Measurements from ENCODE around the gene PIGS. TPM values are rescaled to one million over a fixed set of nuclear protein-coding genes. Genes with fewer than 3 reads are reported as not detected.

The PIGS gene
- total and polyA plus RNA-seq, 9 of the 15 experiments (the other 6 are each of a cell fraction or from before 2014, with no cell fraction given): 47.5 to 138 (median 57.6) TPM

GRCh38 chr17:28599311-28600184 is 28.2 kb upstream of the PIGS start (continued):
- TF ChIP-seq MXD1 (CRISPR knock-in tag; IDR thresholded peaks at IDR 0.05; ENCODE audit: borderline replicate concordance, poor library complexity, severe bottlenecking): no peak
- no peak for TF ChIP-seq ZNF644 (tag; IDR thresholded peaks at IDR 0.05; ENCODE audit: low read depth)
- TF ChIP-seq GTF2F1 (IDR thresholded peaks at IDR 0.05; ENCODE audit: low read depth, low read length): no peak
- peak; percentile 3 for TF ChIP-seq RBBP5 (IDR thresholded peaks at IDR 0.05; ENCODE audit: borderline replicate concordance, insufficient read depth, low read length, poor library complexity, severe bottlenecking)
- TF ChIP-seq ZNF586 (CRISPR knock-in tag; conservative IDR thresholded peaks at IDR 0.05): no peak
- TF ChIP-seq PRMT5 (CRISPR knock-in tag; IDR thresholded peaks at IDR 0.05): no peak
- no peak for TF ChIP-seq XRCC3 (IDR thresholded peaks at IDR 0.05)
- no peak; the same call in 1 of the 2 replicates for TF ChIP-seq ZNF75A (CRISPR knock-in tag; IDR thresholded peaks at IDR 0.05)
- TF ChIP-seq TFE3 (CRISPR knock-in tag; IDR thresholded peaks at IDR 0.05): no peak
- TF ChIP-seq SIX5 (IDR thresholded peaks at IDR 0.05; ENCODE audit: borderline replicate concordance in 1 of 2, insufficient read depth in 1 of 2, low read depth in 1 of 2, low read length in 2 of 2): no peak
- no peak for TF ChIP-seq MCM3 (IDR thresholded peaks at IDR 0.05)
- TF ChIP-seq RERE (CRISPR knock-in tag; IDR thresholded peaks at IDR 0.05; ENCODE audit: borderline replicate concordance): peak; percentile 87; the same call in 1 of the 2 replicates
- TF ChIP-seq ZBTB43 (CRISPR knock-in tag; IDR thresholded peaks at IDR 0.05): peak; percentile 41; the same call in 1 of the 2 replicates
- no peak for TF ChIP-seq ZNF239 (CRISPR knock-in tag; IDR thresholded peaks at IDR 0.05)
- no peak for TF ChIP-seq E2F1 (CRISPR knock-in tag; IDR thresholded peaks at IDR 0.05)
- TF ChIP-seq RHOXF2B (CRISPR knock-in tag; conservative IDR thresholded peaks at IDR 0.05): no peak
